SK-N-SH (cell line): Measurements from ENCODE around the gene SHQ1. TPM values are rescaled to one million over a fixed set of nuclear protein-coding genes. Genes with fewer than 3 reads are reported as not detected.

ENCODE experiments used
- CHD2 ChIP-seq: fragments of 150-350 bp; IDR thresholded peaks from 2 replicates; pipeline ENCODE4 v1.6.1; 2018; ENCODE audit warnings: low read length; ENCODE audit not compliant: partially characterized antibody
- ELF1 ChIP-seq: IDR thresholded peaks from 2 replicates; pipeline ENCODE4 v1.4.0; 2012
- EP300 ChIP-seq, 2 experiments: IDR thresholded peaks; 2 replicates each; pipeline versions ENCODE4 v1.4.0 to v1.6.1; 2012; ENCODE audit warnings: borderline replicate concordance in 1 of 2, low read depth in 1 of 2, low read length in 1 of 2
- EZH2phosphoT487 ChIP-seq: fragments of 200-600 bp; sonication (generic); IDR thresholded peaks from 2 replicates; pipeline ENCODE4 v1.6.1; 2017; ENCODE audit warnings: low read depth, mixed run types, mild to moderate bottlenecking, antibody characterized with exemption, moderate library complexity, borderline replicate concordance
- FOSL2 ChIP-seq: IDR thresholded peaks from 2 replicates; pipeline ENCODE4 v1.4.0; 2012; ENCODE audit warnings: low read depth, mild to moderate bottlenecking, moderate library complexity, borderline replicate concordance
- GABPA ChIP-seq: IDR thresholded peaks from 2 replicates; pipeline ENCODE4 v1.4.0; 2012; ENCODE audit warnings: low read depth, mild to moderate bottlenecking
- JUND ChIP-seq: IDR thresholded peaks from 2 replicates; pipeline ENCODE4 v1.4.0; 2012
- MEF2A ChIP-seq: IDR thresholded peaks from 2 replicates; pipeline ENCODE4 v1.4.0; 2012; ENCODE audit warnings: low read depth, borderline replicate concordance
- MXI1 ChIP-seq: IDR thresholded peaks from 2 replicates; pipeline ENCODE4 v1.6.1; 2012; ENCODE audit warnings: mild to moderate bottlenecking, low read depth, low read length, improper control_type of control experiment
- NFIC ChIP-seq: IDR thresholded peaks from 2 replicates; pipeline ENCODE4 v1.4.0; 2012; ENCODE audit warnings: borderline replicate concordance
- NRF1 ChIP-seq: IDR thresholded peaks from 2 replicates; pipeline ENCODE4 v1.6.1; 2012; ENCODE audit warnings: low read depth, mild to moderate bottlenecking, low read length
- POLR2AphosphoS5 ChIP-seq: IDR thresholded peaks from 2 replicates; pipeline ENCODE4 v1.6.1; 2012; ENCODE audit warnings: low read depth, low read length
- RAD21 ChIP-seq: IDR thresholded peaks from 2 replicates; pipeline ENCODE4 v1.6.1; 2012; ENCODE audit warnings: mild to moderate bottlenecking, low read length
- RCOR1 ChIP-seq: fragments of 150-350 bp; IDR thresholded peaks from 2 replicates; pipeline ENCODE4 v1.6.1; 2017; ENCODE audit warnings: antibody characterized with exemption, low read length
- RFX5 ChIP-seq: IDR thresholded peaks from 2 replicates; pipeline ENCODE4 v1.6.1; 2012; ENCODE audit warnings: mild to moderate bottlenecking, improper control_type of control experiment, low read length
- RXRA ChIP-seq: IDR thresholded peaks from 2 replicates; pipeline ENCODE4 v1.4.0; 2012; ENCODE audit warnings: low read depth, mild to moderate bottlenecking, borderline replicate concordance
- SIN3A ChIP-seq: IDR thresholded peaks from 2 replicates; pipeline ENCODE4 v1.6.1; 2012; ENCODE audit warnings: low read depth, mild to moderate bottlenecking, low read length, moderate library complexity, borderline replicate concordance
- TAF1 ChIP-seq: IDR thresholded peaks from 2 replicates; pipeline ENCODE4 v1.6.1; 2012; ENCODE audit warnings: low read depth, mild to moderate bottlenecking, low read length, moderate library complexity, borderline replicate concordance
- TCF12 ChIP-seq: IDR thresholded peaks from 2 replicates; pipeline ENCODE4 v1.4.0; 2012
- TEAD4 ChIP-seq: IDR thresholded peaks from 2 replicates; pipeline ENCODE4 v1.4.0; 2012; ENCODE audit warnings: mild to moderate bottlenecking, borderline replicate concordance; ENCODE audit not compliant: insufficient read depth
- YY1 ChIP-seq: IDR thresholded peaks from 2 replicates; pipeline ENCODE4 v1.4.0; 2012; ENCODE audit warnings: low read depth, mild to moderate bottlenecking
- polyA plus RNA-seq, 3 experiments: library from polyadenylated mRNA; depleted of rRNA; stranded (reverse); fragments of >200 nt; gene quantifications; 2 replicates each; pipeline ENCODE4 v1.2.3, GENCODE V29; 2012
- TF ChIP-seq, protein P1 (sequence below): fragments of 200-600 bp; sonication (generic); IDR thresholded peaks from 2 replicates; pipeline ENCODE4 v1.6.1; 2017; ENCODE audit warnings: antibody characterized with exemption, mild to moderate bottlenecking, moderate library complexity
- TF ChIP-seq, protein P2 (sequence below): fragments of 150-350 bp; IDR thresholded peaks from 2 replicates; pipeline ENCODE4 v1.6.1; 2016; ENCODE audit warnings: mild to moderate bottlenecking, low read depth, low read length
- TF ChIP-seq, protein P3 (sequence below): IDR thresholded peaks from 2 replicates; pipeline ENCODE4 v1.4.0; 2012; ENCODE audit warnings: low read depth, borderline replicate concordance
- TF ChIP-seq, protein P4 (sequence below): IDR thresholded peaks from 2 replicates; pipeline ENCODE4; 2012
- TF ChIP-seq, protein P5 (sequence below): IDR thresholded peaks from 2 replicates; pipeline ENCODE4 v1.4.0; 2012; ENCODE audit warnings: low read depth

The SHQ1 gene
- polyA plus RNA-seq, 1 of the 3 experiments (the other 2 are of a cell fraction) = 10.5 TPM

DNA sequence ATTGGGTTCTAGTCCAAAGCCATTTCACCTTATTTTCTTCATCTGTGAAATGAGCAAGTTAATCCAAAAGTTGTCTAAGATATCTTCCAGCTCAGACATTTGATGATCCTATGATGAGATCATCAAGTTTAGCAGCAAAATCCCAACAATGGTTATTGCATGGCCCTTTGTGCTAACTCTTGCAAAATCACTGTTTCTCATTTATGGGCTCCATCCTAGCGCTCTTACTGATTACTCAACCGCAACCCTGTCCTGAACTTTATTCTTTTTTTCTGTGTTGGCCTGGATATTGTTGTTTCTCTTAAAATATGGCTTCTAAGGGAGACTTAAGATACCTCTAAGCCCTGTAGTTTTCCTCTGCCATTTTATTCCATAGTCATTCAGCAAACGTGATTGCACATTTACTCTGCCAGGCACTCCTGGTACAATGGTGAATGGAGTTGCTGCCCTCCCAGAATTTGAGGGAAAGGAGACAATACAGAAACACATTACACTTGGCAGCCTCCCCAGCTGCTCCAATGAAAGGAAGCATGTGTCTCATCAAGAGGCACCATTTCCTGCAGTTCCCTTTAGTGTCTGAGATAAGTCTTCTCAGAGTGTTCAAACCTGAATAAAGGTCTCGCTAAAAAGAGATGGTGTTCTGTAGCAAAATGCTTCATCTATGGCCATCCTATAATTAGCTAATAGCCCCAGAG, 44.0 kb upstream of the SHQ1 start (continued):
- TF ChIP-seq, protein P1, sequence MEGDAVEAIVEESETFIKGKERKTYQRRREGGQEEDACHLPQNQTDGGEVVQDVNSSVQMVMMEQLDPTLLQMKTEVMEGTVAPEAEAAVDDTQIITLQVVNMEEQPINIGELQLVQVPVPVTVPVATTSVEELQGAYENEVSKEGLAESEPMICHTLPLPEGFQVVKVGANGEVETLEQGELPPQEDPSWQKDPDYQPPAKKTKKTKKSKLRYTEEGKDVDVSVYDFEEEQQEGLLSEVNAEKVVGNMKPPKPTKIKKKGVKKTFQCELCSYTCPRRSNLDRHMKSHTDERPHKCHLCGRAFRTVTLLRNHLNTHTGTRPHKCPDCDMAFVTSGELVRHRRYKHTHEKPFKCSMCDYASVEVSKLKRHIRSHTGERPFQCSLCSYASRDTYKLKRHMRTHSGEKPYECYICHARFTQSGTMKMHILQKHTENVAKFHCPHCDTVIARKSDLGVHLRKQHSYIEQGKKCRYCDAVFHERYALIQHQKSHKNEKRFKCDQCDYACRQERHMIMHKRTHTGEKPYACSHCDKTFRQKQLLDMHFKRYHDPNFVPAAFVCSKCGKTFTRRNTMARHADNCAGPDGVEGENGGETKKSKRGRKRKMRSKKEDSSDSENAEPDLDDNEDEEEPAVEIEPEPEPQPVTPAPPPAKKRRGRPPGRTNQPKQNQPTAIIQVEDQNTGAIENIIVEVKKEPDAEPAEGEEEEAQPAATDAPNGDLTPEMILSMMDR = no peak
- TF ChIP-seq RXRA (peak; percentile 52; the same call in 1 of the 2 replicates), EZH2phosphoT487 (no peak), RFX5 (no peak), GABPA (no peak), EP300 (IDR thresholded peaks at IDR 0.05; ENCODE audit: borderline replicate concordance in 1 of 2, low read depth in 1 of 2, low read length in 1 of 2) (peak in 1 of 2 experiments; percentile 17; a peak in 1 of 4 replicates), TAF1 (no peak), POLR2AphosphoS5 (peak; percentile 16; the same call in 1 of the 2 replicates), MEF2A (no peak), RCOR1 (no peak), CHD2 (no peak), JUND (peak; percentile 28; the same call in 1 of the 2 replicates), FOSL2 (peak; percentile 24; the same call in 1 of the 2 replicates), YY1 (0 out of 2 replicates have a peak, but pooled peaks have one; percentile 20), MXI1 (no peak), RAD21 (no peak), SIN3A (no peak), ELF1 (no peak), TEAD4 (no peak), TCF12 (peak; percentile 67), NRF1 (no peak), NFIC (peak; percentile 39; the same call in 1 of the 2 replicates)
- TF ChIP-seq, protein P2, sequence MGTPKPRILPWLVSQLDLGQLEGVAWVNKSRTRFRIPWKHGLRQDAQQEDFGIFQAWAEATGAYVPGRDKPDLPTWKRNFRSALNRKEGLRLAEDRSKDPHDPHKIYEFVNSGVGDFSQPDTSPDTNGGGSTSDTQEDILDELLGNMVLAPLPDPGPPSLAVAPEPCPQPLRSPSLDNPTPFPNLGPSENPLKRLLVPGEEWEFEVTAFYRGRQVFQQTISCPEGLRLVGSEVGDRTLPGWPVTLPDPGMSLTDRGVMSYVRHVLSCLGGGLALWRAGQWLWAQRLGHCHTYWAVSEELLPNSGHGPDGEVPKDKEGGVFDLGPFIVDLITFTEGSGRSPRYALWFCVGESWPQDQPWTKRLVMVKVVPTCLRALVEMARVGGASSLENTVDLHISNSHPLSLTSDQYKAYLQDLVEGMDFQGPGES = no peak
- TF ChIP-seq, protein P3, sequence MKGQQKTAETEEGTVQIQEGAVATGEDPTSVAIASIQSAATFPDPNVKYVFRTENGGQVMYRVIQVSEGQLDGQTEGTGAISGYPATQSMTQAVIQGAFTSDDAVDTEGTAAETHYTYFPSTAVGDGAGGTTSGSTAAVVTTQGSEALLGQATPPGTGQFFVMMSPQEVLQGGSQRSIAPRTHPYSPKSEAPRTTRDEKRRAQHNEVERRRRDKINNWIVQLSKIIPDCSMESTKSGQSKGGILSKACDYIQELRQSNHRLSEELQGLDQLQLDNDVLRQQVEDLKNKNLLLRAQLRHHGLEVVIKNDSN = no peak
- TF ChIP-seq, protein P4, sequence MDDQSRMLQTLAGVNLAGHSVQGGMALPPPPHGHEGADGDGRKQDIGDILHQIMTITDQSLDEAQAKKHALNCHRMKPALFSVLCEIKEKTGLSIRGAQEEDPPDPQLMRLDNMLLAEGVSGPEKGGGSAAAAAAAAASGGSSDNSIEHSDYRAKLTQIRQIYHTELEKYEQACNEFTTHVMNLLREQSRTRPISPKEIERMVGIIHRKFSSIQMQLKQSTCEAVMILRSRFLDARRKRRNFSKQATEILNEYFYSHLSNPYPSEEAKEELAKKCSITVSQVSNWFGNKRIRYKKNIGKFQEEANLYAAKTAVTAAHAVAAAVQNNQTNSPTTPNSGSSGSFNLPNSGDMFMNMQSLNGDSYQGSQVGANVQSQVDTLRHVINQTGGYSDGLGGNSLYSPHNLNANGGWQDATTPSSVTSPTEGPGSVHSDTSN = peak; percentile 26; the same call in 1 of the 2 replicates
- TF ChIP-seq, protein P5, sequence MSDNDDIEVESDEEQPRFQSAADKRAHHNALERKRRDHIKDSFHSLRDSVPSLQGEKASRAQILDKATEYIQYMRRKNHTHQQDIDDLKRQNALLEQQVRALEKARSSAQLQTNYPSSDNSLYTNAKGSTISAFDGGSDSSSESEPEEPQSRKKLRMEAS = peak; percentile 55; the same call in 1 of the 2 replicates
